GM12878 (cell line): ENCODE results near the gene FKRP. TPM values are rescaled to one million over a fixed set of nuclear protein-coding genes. Genes with fewer than 3 reads are reported as not detected.

Experiments used
- ATAC-seq: fragments of 200-7000 bp; cut with Tn5 transposase; 3 replicates; pipeline ENCODE4 v1.9.1; 2020; ENCODE audit warnings: mild to moderate bottlenecking, moderate library complexity
- BruUV-seq: library from RNA; stranded (reverse); fragments of 400-500 nt; replicated peaks from 2 replicates; lab custom pipeline; 2021; lab: Mats Ljungman, UMichigan
- CTCF ChIA-PET: fragments of 300-600 bp; sonication (Branson Sonifier 250); formaldehyde crosslinking; extraction: SDS; loops from one replicate; lab custom pipeline; 2021; ENCODE audit warnings: inconsistent platforms; lab: Yijun Ruan, JAX
- POLR2A ChIA-PET: fragments of 350-600 bp; formaldehyde crosslinking; extraction: SDS; loops from one replicate; lab custom pipeline; 2021; ENCODE audit warnings: inconsistent platforms; lab: Charles Lee
- RAD21 ChIA-PET: fragments of 300-600 bp; sonication (Branson Sonifier 250); formaldehyde crosslinking; loops from one replicate; lab custom pipeline; 2023; ENCODE audit warnings: antibody characterized with exemption; ENCODE audit not compliant: unreplicated experiment; lab: Charles Lee
- SMC1A ChIA-PET: fragments of 300-600 bp; sonication (Branson Sonifier 250); formaldehyde crosslinking; loops from one replicate; lab custom pipeline; 2023; ENCODE audit not compliant: unreplicated experiment, uncharacterized antibody; lab: Charles Lee
- DNase-seq: peaks from one replicate; pipeline ENCODE4 v3.0.0-alpha.2; 2011; ENCODE audit warnings: low read depth, low spot score
- FAIRE-seq: peaks from 3 replicates; lab custom pipeline; 2011; peaks lifted over from hg19 to GRCh38; lab: Jason Lieb, UNC
- H2AFZ ChIP-seq: 2 replicates; pipeline ENCODE4 v1.6.0; 2011; ENCODE audit warnings: low read depth, low read length, control low read depth; ENCODE audit not compliant: control insufficient read depth
- H3K27ac ChIP-seq: 2 replicates; pipeline ENCODE4 v1.5.1; 2011; ENCODE audit warnings: control low read depth; ENCODE audit not compliant: control insufficient read depth, insufficient read depth
- H3K27me3 ChIP-seq, 2 experiments: replicated peaks in 1 of 2; 2 replicates each; pipeline versions ENCODE4 v1.6.0 to v1.6.1; 2011; ENCODE audit warnings: low read length in 1 of 2; ENCODE audit not compliant: control insufficient read depth in 2 of 2, insufficient read depth in 2 of 2
- H3K36me3 ChIP-seq, 2 experiments: 2 replicates each; pipeline ENCODE4 v1.5.1; 2011; ENCODE audit warnings: low read length in 1 of 2; ENCODE audit not compliant: control insufficient read depth in 2 of 2, insufficient read depth in 2 of 2
- H3K4me1 ChIP-seq: 2 replicates; pipeline ENCODE4 v1.6.1; 2011; ENCODE audit warnings: mild to moderate bottlenecking, low read length, moderate library complexity, mixed read lengths; ENCODE audit not compliant: control insufficient read depth, insufficient read depth
- H3K4me2 ChIP-seq: 2 replicates; pipeline ENCODE4 v1.6.0; 2011; ENCODE audit warnings: control low read depth; ENCODE audit not compliant: control insufficient read depth, insufficient read depth
- H3K4me3 ChIP-seq: fragments of 200-600 bp; sonication (generic); 2 replicates; pipeline ENCODE4 v1.5.1; 2016
- H3K79me2 ChIP-seq: 2 replicates; pipeline ENCODE4 v1.6.0; 2011; ENCODE audit warnings: low read length; ENCODE audit not compliant: control insufficient read depth, insufficient read depth
- H3K9ac ChIP-seq: 2 replicates; pipeline ENCODE4 v1.8.0; 2011; ENCODE audit warnings: low read length, control low read depth, mixed read lengths; ENCODE audit not compliant: control insufficient read depth, insufficient read depth
- H3K9me3 ChIP-seq: replicated peaks from 3 replicates; pipeline ENCODE4 v1.5.1; 2011; ENCODE audit warnings: mild to moderate bottlenecking, low read length; ENCODE audit not compliant: control insufficient read depth, insufficient read depth
- H4K20me1 ChIP-seq: 2 replicates; pipeline ENCODE4 v1.6.0; 2011; ENCODE audit not compliant: control insufficient read depth, insufficient read depth
- BACH1 ChIP-seq: fragments of 450-650 bp; IDR thresholded peaks from 2 replicates; pipeline ENCODE4 v1.6.1; 2017; ENCODE audit warnings: mild to moderate bottlenecking, borderline replicate concordance
- BHLHE40 ChIP-seq, 2 experiments: fragments of 450-650 bp in 1 of 2; IDR thresholded peaks; 2 replicates each; pipeline ENCODE4 v1.6.1; 2011 to 2017; ENCODE audit warnings: low read depth in 2 of 2, borderline replicate concordance in 1 of 2, improper control_type of control experiment in 1 of 2, low read length in 1 of 2, mild to moderate bottlenecking in 1 of 2
- CREM ChIP-seq: IDR thresholded peaks from 2 replicates; pipeline ENCODE4 v1.6.1; 2014; ENCODE audit warnings: antibody characterized with exemption, low read depth
- GATAD2B ChIP-seq: fragments of 450-650 bp; conservative IDR thresholded peaks from 2 replicates; pipeline ENCODE4 v1.6.1; 2017; ENCODE audit warnings: low read depth, mild to moderate bottlenecking, moderate library complexity
- KDM1A ChIP-seq: fragments of 200-600 bp; sonication (generic); IDR thresholded peaks from 2 replicates; pipeline ENCODE4 v1.6.1; 2016; ENCODE audit warnings: borderline replicate concordance
- NFYA ChIP-seq: IDR thresholded peaks from 2 replicates; pipeline ENCODE4 v1.6.1; 2011; ENCODE audit warnings: low read depth, mild to moderate bottlenecking, low read length, improper control_type of control experiment, borderline replicate concordance
- NR2C1 ChIP-seq: fragments of 450-650 bp; IDR thresholded peaks from 2 replicates; pipeline ENCODE4 v1.6.1; 2017; ENCODE audit warnings: antibody characterized with exemption, mild to moderate bottlenecking, moderate library complexity
- RELA ChIP-seq: fragments of 450-650 bp; IDR thresholded peaks from 2 replicates; pipeline ENCODE4 v1.8.0; 2014; ENCODE audit warnings: borderline replicate concordance; ENCODE audit not compliant: partially characterized antibody
- ZNF622 ChIP-seq: fragments of 450-650 bp; IDR thresholded peaks from 2 replicates; pipeline ENCODE4 v1.6.1; 2017; ENCODE audit warnings: mild to moderate bottlenecking, inconsistent platforms
- WGBS: methylation state at CpG from one replicate; pipeline ENCODE4 v1.1.6; 2016; ENCODE audit warnings: low lambda C conversion rate; ENCODE audit not compliant: insufficient replicate concordance, insufficient coverage; ENCODE audit errors: missing lambda C conversion rate; 5-methylcytosine and 5-hydroxymethylcytosine counted together
- in situ Hi-C: fragments of 300-500 bp; cut with MboI; formaldehyde crosslinking; loops from 9 replicates; pipeline ENCODE4 v1.14.3; 2018; ENCODE audit warnings: mixed read lengths
- intact Hi-C: fragments of 100-400 bp; cut with micrococcal nuclease; formaldehyde crosslinking; loops from one replicate; pipeline ENCODE4 v1.14.2; 2022; ENCODE audit not compliant: unreplicated experiment
- polyA plus RNA-seq, 11 experiments: library from polyadenylated mRNA; depleted of rRNA in 4 of 11; unstranded in 6 of 11; stranded (reverse) in 5 of 11; fragments of >200 nt; fragmentation: Nextera tagmentation in 4 of 11; fragmentation: Illumina TruSeq in 1 of 11; extraction: Ambion mirVana in 4 of 11; extraction: Trizol in 1 of 11; gene quantifications; 1 replicate in 1 of 11; 2 replicates in 10 of 11; pipeline versions ENCODE4 v1.2.1 to v1.2.3, GENCODE V29; 2011 to 2016; ENCODE audit warnings: inconsistent platforms in 2 of 11, missing spikeins in 2 of 11, low read depth in 1 of 11
- total RNA-seq, 4 experiments: library from RNA; depleted of rRNA in 3 of 4; stranded (reverse); fragments of >200 nt in 3 of 4; fragmentation: Illumina TruSeq in 1 of 4; extraction: Trizol in 1 of 4; gene quantifications; 2 replicates each; pipeline versions ENCODE4 v1.2.1 to v1.2.3, GENCODE V29; 2013 to 2021
- TF ChIP-seq, protein P1 (sequence below): IDR thresholded peaks from 2 replicates; pipeline ENCODE4 v1.6.1; 2011; ENCODE audit warnings: borderline replicate concordance, low read depth, mild to moderate bottlenecking, moderate library complexity, low read length; ENCODE audit not compliant: insufficient read depth, poor library complexity, severe bottlenecking

The FKRP gene
- total and polyA plus RNA-seq, 10 of the 15 experiments (the other 5 are each of a cell fraction or from before 2014, with no cell fraction given) = 1.3 to 14.1 (median 7.8) TPM

- H3K27ac ChIP-seq = peak overlapping the region; percentile 88
- no peak overlapping the region for H2AFZ ChIP-seq
- H3K9me3 ChIP-seq = no peaks in the 10 kb centered on the region
- WGBS = 10% methylated on average over 22 of the region's 25 CpGs
- H3K36me3 ChIP-seq = peaks cover 4 to 39% of the 10 kb centered on the region in 2 experiments; a peak in 3 of 4 replicates
- H3K4me1 ChIP-seq = peaks cover 30% of the 10 kb centered on the region
- ChIA-PET CTCF (interaction anchor here (0.7 to 1.8 kb wide), 3 partner anchors 9 to 29 kb away, joined by 3 to 4 read pairs (median 3); no protein-coding TSS in a partner anchor), RAD21 (interaction anchor here (2.1 kb wide), 1 partner anchor 58 kb away, joined by 7 read pairs; the partner anchor contains the start of gene DACT3), POLR2A (no interaction called here), SMC1A (no interaction called here)
- FAIRE-seq (no peak), ATAC-seq (no peak), DNase-seq (no peak)
- H3K9ac ChIP-seq = no peak overlapping the region
- 0 out of 2 replicates have a peak overlapping the region, but pooled peaks have one; percentile 27 for H3K4me3 ChIP-seq
- intact Hi-C loops = loop anchor here (5.0 kb wide), 1 partner anchor 108 kb away; no protein-coding TSS in a partner anchor
- in situ Hi-C loops = no loop called here
- H3K27me3 ChIP-seq = no peaks in the 10 kb centered on the region
- no peaks in the 10 kb centered on the region for H4K20me1 ChIP-seq
- no TSS peak for BruUV-seq
- H3K79me2 ChIP-seq = peaks cover 28% of the 10 kb centered on the region
- H3K4me2 ChIP-seq = peak overlapping the region; percentile 77
- TF ChIP-seq NR2C1 = no peak
- TF ChIP-seq GATAD2B = no peak
- no peak for TF ChIP-seq ZNF622
- TF ChIP-seq BHLHE40 (IDR thresholded peaks at IDR 0.05; ENCODE audit: borderline replicate concordance in 1 of 2, low read depth in 2 of 2, low read length in 1 of 2) = no peak
- TF ChIP-seq, protein P1, sequence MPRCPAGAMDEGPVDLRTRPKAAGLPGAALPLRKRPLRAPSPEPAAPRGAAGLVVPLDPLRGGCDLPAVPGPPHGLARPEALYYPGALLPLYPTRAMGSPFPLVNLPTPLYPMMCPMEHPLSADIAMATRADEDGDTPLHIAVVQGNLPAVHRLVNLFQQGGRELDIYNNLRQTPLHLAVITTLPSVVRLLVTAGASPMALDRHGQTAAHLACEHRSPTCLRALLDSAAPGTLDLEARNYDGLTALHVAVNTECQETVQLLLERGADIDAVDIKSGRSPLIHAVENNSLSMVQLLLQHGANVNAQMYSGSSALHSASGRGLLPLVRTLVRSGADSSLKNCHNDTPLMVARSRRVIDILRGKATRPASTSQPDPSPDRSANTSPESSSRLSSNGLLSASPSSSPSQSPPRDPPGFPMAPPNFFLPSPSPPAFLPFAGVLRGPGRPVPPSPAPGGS = no peak
- no peak for TF ChIP-seq CREM
- no peak for TF ChIP-seq NFYA
- TF ChIP-seq BACH1 = no peak
- no peak for TF ChIP-seq KDM1A
- TF ChIP-seq RELA = no peak
Observed at GRCh38 chr19:46719629-46720502, 26.0 kb upstream of the FKRP start.
